ENCODE measurements around the gene DNAAF8. TPM values are rescaled to one million over a fixed set of nuclear protein-coding genes. Genes with fewer than 3 reads are reported as not detected.

DNAAF8 gene
- polyA plus RNA-seq, 3 donors = 0.04 to 0.36 TPM; not detected in 1

- no peak for DNase-seq
- H3K27me3 ChIP-seq (ENCODE audit: control insufficient read depth in 2 of 2, insufficient read depth in 2 of 2, low read length in 2 of 2) = no peaks in the 10 kb centered on the region
- H3K27ac ChIP-seq (ENCODE audit: low read depth in 1 of 2, low read length in 2 of 2) = no peak overlapping the region
- Mint-ChIP-seq H3K4me3 (no peak overlapping the region), H3K4me1 (no peaks in the 10 kb centered on the region), H3K27me3 (ENCODE audit: low read depth in 3 of 3) (peaks cover 0 to 2% (median 0%) of the 10 kb centered on the region in 3 donors), H3K9me3 (peaks cover 5 to 11% (median 8%) of the 10 kb centered on the region in 7 donors), H3K27ac (no peak overlapping the region), H3K36me3 (peaks cover 41 to 51% of the 10 kb centered on the region in 2 donors)
- H4K20me1 ChIP-seq (ENCODE audit: insufficient read depth, low read length) = no peaks in the 10 kb centered on the region
- H3K9ac ChIP-seq (ENCODE audit: insufficient read depth, low read length, poor library complexity, severe bottlenecking) = no peak overlapping the region
- intact Hi-C loops (cut with micrococcal nuclease) = no loop called here
- no peaks in the 10 kb centered on the region for H3K79me2 ChIP-seq (ENCODE audit: insufficient read depth, low read length)
- WGBS (ENCODE audit: insufficient coverage) = 96% methylated on average over 8 of the region's 8 CpGs
- peaks cover 53 to 58% of the 10 kb centered on the region in 2 donors for H3K36me3 ChIP-seq (replicated peaks in 1 of 2; ENCODE audit: control insufficient read depth in 1 of 2, insufficient read depth in 2 of 2, low read length in 2 of 2)
- no peak overlapping the region for H3K4me2 ChIP-seq (replicated peaks; ENCODE audit: extremely low read depth, low read length, poor library complexity, severe bottlenecking)
- TF ChIP-seq CTCF (IDR thresholded peaks at IDR 0.05) = no peak
- no peak overlapping the region for H2AFZ ChIP-seq (ENCODE audit: insufficient read depth, low read depth, low read length, poor library complexity, severe bottlenecking)
- H3K4me1 ChIP-seq (ENCODE audit: control insufficient read depth in 1 of 2, insufficient read depth in 2 of 2, low read length in 2 of 2) = no peaks in the 10 kb centered on the region
- no peak overlapping the region for H3K4me3 ChIP-seq (replicated peaks in 1 of 3; ENCODE audit: low read depth in 2 of 3, low read length in 3 of 3)
- H3K9me3 ChIP-seq (replicated peaks in 1 of 2; ENCODE audit: control insufficient read depth in 1 of 2, insufficient read depth in 1 of 2, low read length in 2 of 2) = peaks cover 0 to 6% of the 10 kb centered on the region in 2 donors
Observed at GRCh38 chr16:4750896-4751295, 16.6 kb downstream of the DNAAF8 start.

GRCh38 chr16:4752351-4753100 is 18.2 kb downstream of the DNAAF8 start:
- Histone ChIP-seq H3K36me3 (replicated peaks in 1 of 2; ENCODE audit: control insufficient read depth in 1 of 2, insufficient read depth in 2 of 2, low read length in 2 of 2) (peaks cover 55 to 72% of the 10 kb centered on the region in 2 donors), H3K4me3 (replicated peaks in 1 of 3; ENCODE audit: low read depth in 2 of 3, low read length in 3 of 3) (no peak overlapping the region), H3K9me3 (replicated peaks in 1 of 2; ENCODE audit: control insufficient read depth in 1 of 2, insufficient read depth in 1 of 2, low read length in 2 of 2) (peaks cover 0 to 6% of the 10 kb centered on the region in 2 donors), H3K9ac (ENCODE audit: insufficient read depth, low read length, poor library complexity, severe bottlenecking) (no peak overlapping the region), H3K27me3 (ENCODE audit: control insufficient read depth in 2 of 2, insufficient read depth in 2 of 2, low read length in 2 of 2) (no peaks in the 10 kb centered on the region), H2AFZ (ENCODE audit: insufficient read depth, low read depth, low read length, poor library complexity, severe bottlenecking) (no peak overlapping the region), H3K4me2 (replicated peaks; ENCODE audit: extremely low read depth, low read length, poor library complexity, severe bottlenecking) (no peak overlapping the region), H4K20me1 (ENCODE audit: insufficient read depth, low read length) (no peaks in the 10 kb centered on the region), H3K79me2 (ENCODE audit: insufficient read depth, low read length) (no peaks in the 10 kb centered on the region), H3K27ac (ENCODE audit: low read depth in 1 of 2, low read length in 2 of 2) (no peak overlapping the region), H3K4me1 (ENCODE audit: control insufficient read depth in 1 of 2, insufficient read depth in 2 of 2, low read length in 2 of 2) (no peaks in the 10 kb centered on the region)
- Mint-ChIP-seq H3K9me3 (peaks cover 5 to 11% (median 8%) of the 10 kb centered on the region in 7 donors), H3K36me3 (peaks cover 52 to 66% of the 10 kb centered on the region in 2 donors), H3K27ac (no peak overlapping the region), H3K4me1 (no peaks in the 10 kb centered on the region), H3K4me3 (no peak overlapping the region), H3K27me3 (ENCODE audit: low read depth in 3 of 3) (peaks cover 0 to 2% (median 0%) of the 10 kb centered on the region in 3 donors)
- WGBS (ENCODE audit: insufficient coverage) = 98% methylated on average over 43 of the region's 44 CpGs
- intact Hi-C loops (cut with micrococcal nuclease) = no loop called here
- TF ChIP-seq CTCF (IDR thresholded peaks at IDR 0.05) = no peak
- no peak for DNase-seq
